Thyroid gland (tissue), 4 donors: ENCODE results near the gene GATD1. TPM values are rescaled to one million over a fixed set of nuclear protein-coding genes. Genes with fewer than 3 reads are reported as not detected.
A peak's percentile ranks its signal among the peaks of the same experiment; 100 is the strongest.

Experiments used
- DNase-seq, 2 donors: peaks; one replicate each; pipeline ENCODE4 v3.0.0-alpha.2; 2019
- H3K27ac ChIP-seq, 3 donors: fragments of 200-600 bp; sonication (generic); 1 replicate in 2 of 3; 2 replicates in 1 of 3; pipeline ENCODE4 v1.5.1; 2016 to 2019; ENCODE audit warnings: mild to moderate bottlenecking in 1 of 3, moderate library complexity in 1 of 3
- H3K27me3 ChIP-seq: fragments of 200-600 bp; sonication (generic); one replicate; pipeline ENCODE4 v1.5.1; 2019
- H3K36me3 ChIP-seq, 2 donors: fragments of 200-600 bp; sonication (generic); one replicate each; pipeline ENCODE4 v1.5.1; 2016 to 2019
- H3K4me1 ChIP-seq, 2 donors: fragments of 200-600 bp; sonication (generic); one replicate each; pipeline ENCODE4 v1.5.1; 2017 to 2019
- H3K4me3 ChIP-seq, 3 donors: fragments of 200-600 bp; sonication (generic); replicated peaks in 1 of 3; 1 replicate in 2 of 3; 2 replicates in 1 of 3; pipeline ENCODE4 v1.5.1; 2016; ENCODE audit warnings: mild to moderate bottlenecking in 1 of 3
- H3K9me3 ChIP-seq: fragments of 200-600 bp; sonication (generic); one replicate; pipeline ENCODE4 v1.5.1; 2017
- CTCF ChIP-seq, 6 experiments: fragments of 200-600 bp in 3 of 6; fragments of 450-650 bp in 3 of 6; sonication (generic) in 3 of 6; IDR thresholded peaks; one replicate each; pipeline ENCODE4 v1.5.1; 2016 to 2019; ENCODE audit warnings: antibody characterized with exemption in 6 of 6, mild to moderate bottlenecking in 2 of 6, inconsistent platforms in 1 of 6, moderate library complexity in 1 of 6
- POLR2A ChIP-seq, 2 donors: fragments of 450-650 bp; IDR thresholded peaks; one replicate each; pipeline ENCODE4 v1.6.1; 2017; ENCODE audit warnings: antibody characterized with exemption in 2 of 2, mild to moderate bottlenecking in 2 of 2, moderate library complexity in 1 of 2
- WGBS, 2 donors: methylation state at CpG; one replicate each; pipeline ENCODE4 v1.1.5; 2017; 5-methylcytosine and 5-hydroxymethylcytosine counted together
- intact Hi-C: fragments of 100-400 bp; cut with DNase I; formaldehyde crosslinking; loops from one replicate; pipeline ENCODE4 v1.15.1; 2023
- total RNA-seq, 4 donors: library from RNA; depleted of rRNA; stranded (reverse); fragments of >200 nt; gene quantifications; one replicate each; pipeline ENCODE4 v1.2.3, GENCODE V29; 2016

The GATD1 gene
- total RNA-seq, 4 donors from 2014 or later, result 27.4 to 47.6 (median 35.5) TPM

GRCh38 chr11:794766-795633 is 17.7 kb upstream of the GATD1 start:
- H3K27ac ChIP-seq, result peak overlapping the region in 1 of 3 donors; percentile 16
- no peaks in the 10 kb centered on the region for H3K36me3 ChIP-seq
- peak overlapping the region in 1 of 3 donors; percentile 71 for H3K4me3 ChIP-seq
- TF ChIP-seq CTCF (IDR thresholded peaks at IDR 0.05) (no peak), POLR2A (IDR thresholded peaks at IDR 0.05) (no peak)
- WGBS, 2 donors, result 56 to 63% methylated on average over 23 to 28 of the region's 38 CpGs
- no peaks in the 10 kb centered on the region for H3K9me3 ChIP-seq
- peak; percentile 45 to 47 for DNase-seq
- peaks cover 30 to 31% of the 10 kb centered on the region in 2 donors for H3K4me1 ChIP-seq
- H3K27me3 ChIP-seq, result no peaks in the 10 kb centered on the region
- intact Hi-C loops, result no loop called here

DNA sequence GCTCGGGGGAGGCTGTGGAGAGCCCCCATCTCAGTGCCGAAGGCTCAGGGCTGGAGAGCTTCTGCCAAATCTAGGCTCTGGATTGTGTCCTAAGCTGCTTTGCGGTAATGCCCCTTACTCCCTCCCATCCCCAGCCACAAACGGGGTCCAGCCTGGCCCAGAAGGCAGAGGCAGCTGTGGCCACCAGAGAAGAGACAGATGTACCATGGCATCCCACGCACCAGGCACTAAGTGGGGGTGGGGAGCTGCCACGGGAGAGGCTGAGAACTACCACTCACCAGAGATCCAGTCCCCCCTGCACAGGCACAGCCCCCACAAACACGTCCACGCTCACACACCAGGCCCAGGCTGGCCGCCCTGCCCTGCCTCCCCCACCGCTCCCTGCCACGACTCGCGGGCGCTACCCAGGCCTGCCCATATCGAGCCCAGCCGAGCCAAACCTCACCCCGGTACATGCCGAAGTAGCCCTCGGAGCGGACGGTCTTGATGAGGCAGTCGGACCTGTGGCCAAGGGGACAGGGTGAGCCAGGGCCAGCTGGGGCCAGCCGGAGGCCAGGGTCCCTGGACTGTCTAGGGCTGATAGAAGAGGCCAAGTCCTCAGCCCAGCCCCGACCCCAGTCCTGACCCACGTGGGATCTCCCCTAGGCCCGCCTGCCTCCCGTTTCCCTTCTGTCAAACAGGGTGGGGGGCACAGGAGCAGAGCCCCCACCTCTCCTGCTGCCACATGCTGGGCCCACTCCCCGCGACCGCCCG is 16.9 kb upstream of the GATD1 start:
- H3K9me3 ChIP-seq, result no peaks in the 10 kb centered on the region
- TF ChIP-seq POLR2A (IDR thresholded peaks at IDR 0.05), result no peak
- no peak for TF ChIP-seq CTCF (IDR thresholded peaks at IDR 0.05)
- no peak overlapping the region for H3K4me3 ChIP-seq
- H3K4me1 ChIP-seq, result peaks cover 31 to 36% of the 10 kb centered on the region in 2 donors
- DNase-seq, result no peak
- 94 to 98% methylated on average over 7 to 26 of the region's 31 CpGs for WGBS, 2 donors
- no peaks in the 10 kb centered on the region for H3K27me3 ChIP-seq
- no peak overlapping the region for H3K27ac ChIP-seq
- intact Hi-C loops, result no loop called here
- no peaks in the 10 kb centered on the region for H3K36me3 ChIP-seq

- DNase-seq, result no peak
- intact Hi-C loops, result no loop called here
- Histone ChIP-seq H3K27me3 (no peaks in the 10 kb centered on the region), H3K4me3 (no peak overlapping the region), H3K9me3 (no peaks in the 10 kb centered on the region), H3K27ac (no peak overlapping the region), H3K36me3 (no peaks in the 10 kb centered on the region), H3K4me1 (peaks cover 29 to 34% of the 10 kb centered on the region in 2 donors)
- WGBS, 2 donors, result 91 to 96% methylated on average over 3 to 4 of the region's 7 CpGs
- TF ChIP-seq CTCF (IDR thresholded peaks at IDR 0.05), result no peak
Observed at GRCh38 chr11:793556-793955, 16.3 kb upstream of the GATD1 start.

- Histone ChIP-seq H3K9me3 (no peaks in the 10 kb centered on the region), H3K27ac (no peak overlapping the region), H3K27me3 (no peaks in the 10 kb centered on the region), H3K4me3 (no peak overlapping the region), H3K4me1 (peaks cover 25 to 30% of the 10 kb centered on the region in 2 donors), H3K36me3 (no peaks in the 10 kb centered on the region)
- WGBS, 2 donors, result 91 to 93% methylated on average over 8 to 13 of the region's 13 CpGs
- no peak for DNase-seq
- intact Hi-C loops, result no loop called here
- TF ChIP-seq CTCF (IDR thresholded peaks at IDR 0.05) (no peak), POLR2A (IDR thresholded peaks at IDR 0.05) (no peak)
Observed at GRCh38 chr11:792873-793272, 15.6 kb upstream of the GATD1 start.

DNA sequence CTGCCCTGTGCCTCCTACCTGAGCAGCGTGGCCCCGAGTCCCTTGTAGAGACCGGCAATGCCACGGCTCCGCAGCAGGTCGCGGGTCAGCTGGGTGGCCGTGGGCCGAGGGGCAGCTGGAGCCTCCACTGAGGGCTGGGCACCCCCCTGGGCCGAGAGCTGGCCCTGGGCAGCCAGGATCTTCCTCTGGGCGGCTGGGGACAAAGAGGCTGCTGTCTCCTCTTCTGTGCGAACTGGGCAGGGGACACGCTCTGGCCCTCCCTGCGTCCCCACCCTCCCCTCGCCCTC is 15.2 kb upstream of the GATD1 start:
- no peak for TF ChIP-seq CTCF (IDR thresholded peaks at IDR 0.05)
- TF ChIP-seq POLR2A (IDR thresholded peaks at IDR 0.05), result no peak
- Histone ChIP-seq H3K27me3 (no peaks in the 10 kb centered on the region), H3K9me3 (no peaks in the 10 kb centered on the region), H3K27ac (no peak overlapping the region), H3K4me1 (peaks cover 25 to 30% of the 10 kb centered on the region in 2 donors), H3K36me3 (no peaks in the 10 kb centered on the region), H3K4me3 (no peak overlapping the region)
- intact Hi-C loops, result no loop called here
- 87 to 97% methylated on average over 4 to 5 of the region's 15 CpGs for WGBS, 2 donors
- DNase-seq, result no peak
